HG03521 (cell line): ENCODE measurements around the gene BANK1.

Experiments
- ATAC-seq: cut with Tn5 transposase; IDR thresholded peaks from one replicate; pipeline ENCODE4 v1.9.1; 2021; ENCODE audit warnings: mild to moderate bottlenecking, moderate library complexity; ENCODE audit not compliant: unreplicated experiment

The BANK1 gene

GRCh38 chr4:101954975-101955678, 164.6 kb downstream of the BANK1 start:
- ATAC-seq = no peak

- no peak for ATAC-seq
Observed at GRCh38 chr4:101956068-101956825, 165.7 kb downstream of the BANK1 start.

- no peak for ATAC-seq
Observed at GRCh38 chr4:101958547-101958946, 168.0 kb downstream of the BANK1 start.

GRCh38 chr4:101960431-101960830, 169.9 kb downstream of the BANK1 start:
- no peak for ATAC-seq

GRCh38 chr4:101961144-101961543, 170.6 kb downstream of the BANK1 start:
- ATAC-seq = no peak

- ATAC-seq = no peak
Observed at GRCh38 chr4:101967697-101968346, 177.3 kb downstream of the BANK1 start.

- ATAC-seq = no peak
Observed at GRCh38 chr4:101968364-101968763, 177.8 kb downstream of the BANK1 start.

- no peak for ATAC-seq
Observed at GRCh38 chr4:101969965-101970364, 179.4 kb downstream of the BANK1 start.

GRCh38 chr4:101970547-101971155, 180.1 kb downstream of the BANK1 start:
- ATAC-seq = no peak

- no peak for ATAC-seq
Observed at GRCh38 chr4:101972791-101973190, 182.3 kb downstream of the BANK1 start.

GRCh38 chr4:101973361-101973760, 182.8 kb downstream of the BANK1 start:
- ATAC-seq = no peak

GRCh38 chr4:101977076-101977475, 186.5 kb downstream of the BANK1 start:
- no peak for ATAC-seq

GRCh38 chr4:101981756-101982155, 191.2 kb downstream of the BANK1 start:
- ATAC-seq = no peak

- no peak for ATAC-seq
Observed at GRCh38 chr4:101983835-101984234, 193.3 kb downstream of the BANK1 start.

GRCh38 chr4:101987623-101988243, 197.2 kb downstream of the BANK1 start:
- peak; percentile 84 for ATAC-seq

- no peak for ATAC-seq
Observed at GRCh38 chr4:101989551-101989950, 199.0 kb downstream of the BANK1 start.

- ATAC-seq = no peak
Observed at GRCh38 chr4:101992446-101992845, 201.9 kb downstream of the BANK1 start.

- no peak for ATAC-seq
Observed at GRCh38 chr4:101993002-101993841, 202.7 kb downstream of the BANK1 start.

GRCh38 chr4:101993842-101994775, 203.6 kb downstream of the BANK1 start:
- ATAC-seq = no peak
